ENCODE measurements around the gene FBXO42.

FBXO42 gene

GRCh38 chr1:16354619-16355018 lies 2.3 kb upstream of the FBXO42 start:
- no peak for TF ChIP-seq GATA3 (IDR thresholded peaks at IDR 0.05; ENCODE audit: low read depth, low read length)
- no peak for TF ChIP-seq GATA2 (IDR thresholded peaks at IDR 0.05; ENCODE audit: low read depth, low read length)

GRCh38 chr1:16352842-16353535 lies 709 bp upstream of the FBXO42 start:
- TF ChIP-seq GATA2 (IDR thresholded peaks at IDR 0.05; ENCODE audit: low read depth, low read length) = no peak

- TF ChIP-seq GATA2 (IDR thresholded peaks at IDR 0.05; ENCODE audit: low read depth, low read length) (no peak), GATA3 (IDR thresholded peaks at IDR 0.05; ENCODE audit: low read depth, low read length) (no peak)
Observed at GRCh38 chr1:16351456-16351993, 755 bp downstream of the FBXO42 start.

GRCh38 chr1:16349847-16350406 lies 2.4 kb downstream of the FBXO42 start:
- no peak for TF ChIP-seq GATA2 (IDR thresholded peaks at IDR 0.05; ENCODE audit: low read depth, low read length)
- TF ChIP-seq GATA3 (IDR thresholded peaks at IDR 0.05; ENCODE audit: low read depth, low read length) = no peak

- no peak for TF ChIP-seq GATA3 (IDR thresholded peaks at IDR 0.05; ENCODE audit: low read depth, low read length)
- no peak for TF ChIP-seq GATA2 (IDR thresholded peaks at IDR 0.05; ENCODE audit: low read depth, low read length)
Observed at GRCh38 chr1:16348414-16349182, 3.7 kb downstream of the FBXO42 start.

- TF ChIP-seq GATA2 (IDR thresholded peaks at IDR 0.05; ENCODE audit: low read depth, low read length) = no peak
- TF ChIP-seq GATA3 (IDR thresholded peaks at IDR 0.05; ENCODE audit: low read depth, low read length) = no peak
Observed at GRCh38 chr1:16342331-16343062, 9.8 kb downstream of the FBXO42 start.

GRCh38 chr1:16340673-16341072 lies 11.6 kb downstream of the FBXO42 start:
- TF ChIP-seq GATA2 (IDR thresholded peaks at IDR 0.05; ENCODE audit: low read depth, low read length) = no peak
- no peak for TF ChIP-seq GATA3 (IDR thresholded peaks at IDR 0.05; ENCODE audit: low read depth, low read length)

GRCh38 chr1:16338961-16339360 lies 13.3 kb downstream of the FBXO42 start:
- TF ChIP-seq GATA3 (IDR thresholded peaks at IDR 0.05; ENCODE audit: low read depth, low read length) (no peak), GATA2 (IDR thresholded peaks at IDR 0.05; ENCODE audit: low read depth, low read length) (no peak)

GRCh38 chr1:16334655-16335340 lies 17.5 kb downstream of the FBXO42 start:
- TF ChIP-seq GATA3 (IDR thresholded peaks at IDR 0.05; ENCODE audit: low read depth, low read length) = no peak

GRCh38 chr1:16326833-16327404 lies 25.4 kb downstream of the FBXO42 start:
- TF ChIP-seq GATA2 (IDR thresholded peaks at IDR 0.05; ENCODE audit: low read depth, low read length) (no peak), GATA3 (IDR thresholded peaks at IDR 0.05; ENCODE audit: low read depth, low read length) (no peak)

- TF ChIP-seq GATA3 (IDR thresholded peaks at IDR 0.05; ENCODE audit: low read depth, low read length) = no peak
- TF ChIP-seq GATA2 (IDR thresholded peaks at IDR 0.05; ENCODE audit: low read depth, low read length) = no peak
Observed at GRCh38 chr1:16324456-16324890, 27.8 kb downstream of the FBXO42 start.

GRCh38 chr1:16321176-16321867 lies 31.0 kb downstream of the FBXO42 start:
- no peak for TF ChIP-seq GATA2 (IDR thresholded peaks at IDR 0.05; ENCODE audit: low read depth, low read length)
- no peak for TF ChIP-seq GATA3 (IDR thresholded peaks at IDR 0.05; ENCODE audit: low read depth, low read length)

GRCh38 chr1:16318555-16318954 lies 33.7 kb downstream of the FBXO42 start:
- TF ChIP-seq GATA2 (IDR thresholded peaks at IDR 0.05; ENCODE audit: low read depth, low read length) = no peak
- no peak for TF ChIP-seq GATA3 (IDR thresholded peaks at IDR 0.05; ENCODE audit: low read depth, low read length)
